AG08396 (cell line): ENCODE results near the gene HOXC4.

Experiments
- DNase-seq: peaks from one replicate; pipeline ENCODE4 v3.0.0; 2012; ENCODE audit warnings: low spot score, mixed read lengths

Gene HOXC4

DNA sequence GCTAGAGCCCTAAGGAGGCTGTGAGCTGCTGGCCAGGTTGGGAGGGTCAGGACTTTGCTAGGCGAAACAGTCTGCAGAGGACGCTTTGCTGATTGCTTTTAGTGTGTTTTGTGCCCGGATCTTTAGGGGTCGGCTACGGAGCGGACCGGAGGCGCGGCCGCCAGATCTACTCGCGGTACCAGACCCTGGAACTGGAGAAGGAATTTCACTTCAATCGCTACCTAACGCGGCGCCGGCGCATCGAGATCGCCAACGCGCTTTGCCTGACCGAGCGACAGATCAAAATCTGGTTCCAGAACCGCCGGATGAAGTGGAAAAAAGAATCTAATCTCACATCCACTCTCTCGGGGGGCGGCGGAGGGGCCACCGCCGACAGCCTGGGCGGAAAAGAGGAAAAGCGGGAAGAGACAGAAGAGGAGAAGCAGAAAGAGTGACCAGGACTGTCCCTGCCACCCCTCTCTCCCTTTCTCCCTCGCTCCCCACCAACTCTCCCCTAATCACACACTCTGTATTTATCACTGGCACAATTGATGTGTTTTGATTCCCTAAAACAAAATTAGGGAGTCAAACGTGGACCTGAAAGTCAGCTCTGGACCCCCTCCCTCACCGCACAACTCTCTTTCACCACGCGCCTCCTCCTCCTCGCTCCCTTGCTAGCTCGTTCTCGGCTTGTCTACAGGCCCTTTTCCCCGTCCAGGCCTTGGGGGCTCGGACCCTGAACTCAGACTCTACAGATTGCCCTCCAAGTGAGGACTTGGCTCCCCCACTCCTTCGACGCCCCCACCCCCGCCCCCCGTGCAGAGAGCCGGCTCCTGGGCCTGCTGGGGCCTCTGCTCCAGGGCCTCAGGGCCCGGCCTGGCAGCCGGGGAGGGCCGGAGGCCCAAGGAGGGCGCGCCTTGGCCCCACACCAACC lies 23.9 kb upstream of the HOXC4 start:
- DNase-seq: no peak

DNA sequence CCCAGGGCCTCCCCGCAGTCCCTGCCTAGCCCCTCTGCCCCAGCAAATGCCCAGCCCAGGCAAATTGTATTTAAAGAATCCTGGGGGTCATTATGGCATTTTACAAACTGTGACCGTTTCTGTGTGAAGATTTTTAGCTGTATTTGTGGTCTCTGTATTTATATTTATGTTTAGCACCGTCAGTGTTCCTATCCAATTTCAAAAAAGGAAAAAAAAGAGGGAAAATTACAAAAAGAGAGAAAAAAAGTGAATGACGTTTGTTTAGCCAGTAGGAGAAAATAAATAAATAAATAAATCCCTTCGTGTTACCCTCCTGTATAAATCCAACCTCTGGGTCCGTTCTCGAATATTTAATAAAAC lies 23.2 kb upstream of the HOXC4 start:
- no peak for DNase-seq

DNA sequence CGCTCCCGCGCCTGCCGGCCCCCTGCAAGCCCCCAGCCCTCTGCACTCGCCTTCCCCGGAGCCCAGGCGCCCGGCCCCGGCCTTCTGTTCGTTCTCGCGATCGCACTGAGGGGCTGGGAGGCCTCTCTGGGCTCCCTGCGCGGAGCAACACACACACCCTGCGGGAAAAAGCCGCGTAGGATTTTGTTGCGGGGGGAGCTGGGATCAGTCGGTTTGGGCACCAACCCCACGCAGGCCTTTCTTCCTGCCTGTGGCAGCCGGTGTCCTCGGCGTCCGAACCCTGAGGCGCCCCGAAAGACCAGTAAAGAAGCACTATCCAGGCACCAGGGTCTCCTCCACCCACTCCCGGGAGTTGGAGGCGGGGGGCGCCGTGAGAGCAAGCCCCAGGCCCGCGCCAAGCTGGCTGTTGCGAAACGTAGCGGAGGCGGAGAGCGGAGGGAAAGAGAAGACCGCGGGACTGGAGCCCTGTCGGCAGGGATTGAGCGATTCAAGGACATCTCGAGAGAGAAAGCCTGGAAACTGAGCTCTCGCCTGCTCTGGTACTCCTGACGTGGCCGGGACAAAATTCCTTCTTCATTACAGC lies 22.7 kb upstream of the HOXC4 start:
- no peak for DNase-seq

DNA sequence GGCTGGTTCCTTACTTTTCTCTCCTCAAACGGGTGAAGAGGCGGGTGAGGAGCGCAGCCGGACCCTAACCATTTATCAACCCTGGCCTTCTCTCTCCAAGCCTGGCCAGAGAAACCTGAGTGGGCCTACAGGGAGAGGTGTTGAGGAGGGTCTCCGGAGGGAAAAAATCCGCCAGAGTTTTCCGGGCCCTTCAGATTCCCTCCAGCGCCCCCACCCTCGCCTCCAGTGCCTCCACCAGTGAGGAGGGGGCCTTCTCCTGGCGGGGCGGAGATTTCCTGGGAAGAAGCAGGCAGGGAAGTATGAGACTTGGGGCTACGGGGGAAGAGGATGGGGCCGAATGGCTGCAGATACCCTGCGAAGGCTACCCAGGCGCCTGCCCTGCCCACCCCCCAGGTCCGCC lies 22.2 kb upstream of the HOXC4 start:
- DNase-seq: no peak

DNA sequence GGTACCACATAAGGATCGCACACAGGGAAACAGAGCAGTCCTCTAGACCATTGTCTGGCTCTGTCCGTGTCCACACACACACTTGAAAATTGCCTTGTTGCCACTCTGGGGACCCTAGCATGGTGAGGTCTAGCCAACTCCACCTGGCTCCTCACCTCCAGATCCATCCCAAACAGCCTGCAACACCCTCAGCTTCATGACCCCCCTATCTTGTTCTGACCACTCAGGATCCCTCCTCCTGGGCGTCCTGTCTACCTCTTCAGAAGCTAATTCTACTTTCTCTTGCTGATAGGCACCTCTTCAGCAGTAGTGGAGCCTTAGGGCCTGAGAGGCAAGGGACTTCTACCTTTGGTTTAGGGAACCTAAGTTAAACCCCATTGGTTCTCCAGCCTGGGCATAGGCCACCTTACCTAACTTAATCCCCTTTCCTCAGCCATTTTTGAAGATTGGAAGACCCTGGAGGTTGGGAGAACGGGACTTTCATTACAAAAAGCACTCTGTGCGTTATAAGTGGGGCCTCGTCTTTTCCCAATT lies 21.5 kb upstream of the HOXC4 start:
- DNase-seq: no peak

DNA sequence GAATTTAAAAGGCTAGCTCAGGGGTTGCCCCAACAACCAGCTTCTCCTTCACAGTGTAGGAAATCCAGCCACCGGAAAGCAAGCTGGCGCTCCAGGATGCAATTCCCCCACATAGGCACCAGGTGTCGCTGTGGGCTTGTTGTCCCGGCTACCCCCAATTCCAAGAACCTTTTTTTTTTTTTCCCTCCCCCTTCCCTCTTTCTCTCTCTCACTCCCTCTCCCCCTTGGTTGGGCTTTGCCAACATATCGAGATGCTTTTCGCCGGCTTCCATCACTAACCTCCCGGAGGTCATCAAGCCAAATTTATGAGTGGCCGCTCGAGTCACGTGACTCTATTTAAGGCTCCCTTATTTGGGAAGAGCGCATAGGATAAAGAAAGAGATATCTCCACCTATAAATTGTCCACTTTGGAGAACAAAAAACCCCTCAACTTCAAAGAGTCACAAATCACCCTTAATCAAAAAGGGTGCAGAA lies 21.0 kb upstream of the HOXC4 start, which contains the start of gene HOXC5:
TSS of gene HOXC5 (plus strand) at position 424 of the 474 bp plus-strand sequence. CDS start 73 bp downstream, outside the sequence.
- DNase-seq: peak; percentile 93

DNA sequence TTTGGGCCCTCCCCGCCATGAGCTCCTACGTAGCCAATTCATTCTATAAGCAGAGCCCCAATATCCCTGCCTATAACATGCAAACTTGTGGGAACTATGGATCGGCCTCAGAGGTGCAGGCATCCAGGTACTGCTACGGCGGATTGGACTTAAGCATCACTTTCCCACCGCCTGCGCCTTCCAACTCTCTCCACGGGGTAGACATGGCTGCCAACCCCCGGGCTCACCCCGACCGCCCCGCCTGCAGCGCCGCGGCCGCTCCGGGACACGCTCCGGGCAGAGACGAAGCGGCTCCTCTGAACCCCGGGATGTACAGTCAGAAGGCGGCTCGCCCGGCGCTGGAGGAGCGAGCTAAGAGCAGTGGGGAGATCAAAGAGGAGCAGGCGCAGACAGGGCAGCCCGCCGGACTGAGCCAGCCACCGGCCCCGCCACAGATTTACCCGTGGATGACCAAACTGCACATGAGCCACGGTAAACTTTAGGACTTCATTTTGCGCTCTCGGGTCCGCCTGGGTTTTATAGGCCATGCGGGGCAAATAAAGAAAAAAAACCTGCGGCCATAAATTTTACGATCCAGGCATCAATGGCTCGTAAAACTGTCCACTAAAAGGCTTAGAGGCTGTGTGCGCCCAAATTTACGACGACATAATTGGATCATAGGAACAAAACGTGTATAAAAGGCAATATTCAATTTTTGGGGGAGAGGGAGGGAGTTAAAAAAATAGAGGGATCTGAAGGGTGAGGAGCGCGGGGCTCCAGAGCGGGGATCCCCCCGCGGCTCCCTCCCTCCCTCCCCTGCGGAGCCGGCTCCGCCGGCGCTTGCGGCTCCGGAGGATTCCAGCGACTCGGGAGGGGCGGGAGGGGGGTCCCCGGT lies 20.3 kb upstream of the HOXC4 start:
- DNase-seq: peak; percentile 70

DNA sequence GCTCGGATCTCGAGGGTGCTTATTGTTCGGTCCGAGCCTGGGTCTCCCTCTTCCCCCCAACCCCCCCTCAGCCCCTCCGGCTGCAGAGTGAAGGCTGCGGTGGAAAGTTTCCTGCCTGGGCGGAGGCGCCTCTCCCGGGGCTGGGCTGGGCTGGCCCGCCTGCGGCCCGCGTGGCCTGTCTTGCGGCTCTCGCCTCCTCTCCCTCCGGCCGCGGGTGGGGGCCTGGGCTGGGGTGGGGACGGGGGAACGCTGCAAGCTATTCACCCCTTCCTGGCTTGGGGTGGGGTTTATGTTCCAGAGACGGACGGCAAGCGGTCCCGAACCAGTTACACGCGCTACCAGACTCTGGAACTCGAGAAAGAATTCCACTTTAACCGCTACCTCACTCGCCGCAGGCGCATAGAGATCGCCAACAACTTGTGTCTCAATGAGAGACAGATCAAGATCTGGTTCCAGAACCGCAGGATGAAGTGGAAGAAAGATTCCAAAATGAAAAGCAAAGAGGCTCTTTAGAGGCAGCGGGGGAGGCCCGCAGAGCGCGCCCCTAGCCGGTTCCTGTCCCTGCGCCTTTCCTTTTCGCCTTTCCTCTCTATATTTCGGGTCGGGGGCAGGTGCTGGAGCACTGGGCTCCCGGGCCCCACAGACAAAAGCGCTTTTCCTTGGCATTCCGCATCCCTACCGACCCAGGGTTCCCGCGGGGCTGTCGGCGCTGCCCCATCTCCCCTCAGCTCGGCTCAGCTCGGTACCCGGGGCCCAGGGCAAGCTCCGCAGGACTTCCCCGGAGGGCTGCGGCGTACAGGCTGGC lies 19.5 kb upstream of the HOXC4 start:
- DNase-seq: no peak

DNA sequence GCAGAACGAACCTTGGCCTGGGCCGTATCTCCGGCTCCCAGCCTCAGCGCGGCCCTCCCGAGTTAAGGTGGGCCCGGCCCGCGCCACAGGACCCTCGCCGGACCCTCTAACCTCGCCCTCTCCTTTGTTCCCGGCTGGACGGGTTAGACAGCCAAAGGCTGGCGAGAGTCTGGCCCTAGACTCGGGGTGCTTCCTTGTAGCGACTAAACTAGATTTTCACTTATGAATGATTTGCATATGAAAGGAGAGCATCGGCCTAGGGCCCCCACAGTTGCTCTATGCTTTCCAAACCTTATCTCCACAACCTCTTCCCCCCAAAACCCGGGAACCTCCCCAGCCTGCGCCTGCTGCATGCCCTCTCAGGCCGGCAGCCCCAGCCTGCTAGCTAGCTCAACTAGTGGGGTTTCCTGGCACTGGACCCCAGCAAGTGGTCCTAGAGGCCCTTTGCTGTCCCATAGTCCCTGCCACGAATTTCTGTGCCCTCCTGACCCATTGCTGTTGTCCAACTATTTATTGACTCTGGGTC lies 18.8 kb upstream of the HOXC4 start:
- no peak for DNase-seq

DNA sequence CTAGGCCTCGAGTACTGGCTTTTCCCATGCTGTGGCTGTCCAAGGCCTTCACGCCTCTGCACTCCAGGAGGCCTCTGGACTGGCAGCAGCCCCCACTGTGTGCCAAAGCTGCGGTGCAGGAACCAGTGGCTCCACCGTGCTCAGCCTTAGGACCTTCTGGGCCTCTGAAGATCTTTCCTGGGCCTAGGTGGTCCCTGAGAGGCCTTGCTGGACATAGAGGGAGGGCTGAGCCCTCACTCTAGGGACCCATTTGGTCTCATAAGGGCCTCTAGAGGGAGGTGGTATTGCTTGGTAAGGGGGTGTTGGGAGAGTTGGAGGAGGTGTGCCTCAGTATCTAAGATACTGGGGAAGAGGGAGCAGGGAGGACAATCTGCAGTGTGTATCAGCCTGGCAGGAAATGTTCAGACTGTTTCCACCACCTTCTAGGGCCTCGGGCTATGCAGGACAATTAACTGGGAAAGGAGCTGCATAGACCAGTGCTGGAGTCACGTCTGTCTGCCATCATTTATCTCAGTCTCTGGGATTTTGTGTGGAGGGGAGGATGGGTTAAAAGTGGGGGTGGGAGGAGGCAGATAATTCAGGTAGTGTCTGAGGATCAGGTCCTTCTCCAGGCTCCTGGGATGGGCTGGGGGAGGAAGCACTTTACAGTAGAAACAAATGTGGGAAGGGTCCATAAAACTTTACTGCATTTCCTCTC lies 17.9 kb upstream of the HOXC4 start:
- no peak for DNase-seq

DNA sequence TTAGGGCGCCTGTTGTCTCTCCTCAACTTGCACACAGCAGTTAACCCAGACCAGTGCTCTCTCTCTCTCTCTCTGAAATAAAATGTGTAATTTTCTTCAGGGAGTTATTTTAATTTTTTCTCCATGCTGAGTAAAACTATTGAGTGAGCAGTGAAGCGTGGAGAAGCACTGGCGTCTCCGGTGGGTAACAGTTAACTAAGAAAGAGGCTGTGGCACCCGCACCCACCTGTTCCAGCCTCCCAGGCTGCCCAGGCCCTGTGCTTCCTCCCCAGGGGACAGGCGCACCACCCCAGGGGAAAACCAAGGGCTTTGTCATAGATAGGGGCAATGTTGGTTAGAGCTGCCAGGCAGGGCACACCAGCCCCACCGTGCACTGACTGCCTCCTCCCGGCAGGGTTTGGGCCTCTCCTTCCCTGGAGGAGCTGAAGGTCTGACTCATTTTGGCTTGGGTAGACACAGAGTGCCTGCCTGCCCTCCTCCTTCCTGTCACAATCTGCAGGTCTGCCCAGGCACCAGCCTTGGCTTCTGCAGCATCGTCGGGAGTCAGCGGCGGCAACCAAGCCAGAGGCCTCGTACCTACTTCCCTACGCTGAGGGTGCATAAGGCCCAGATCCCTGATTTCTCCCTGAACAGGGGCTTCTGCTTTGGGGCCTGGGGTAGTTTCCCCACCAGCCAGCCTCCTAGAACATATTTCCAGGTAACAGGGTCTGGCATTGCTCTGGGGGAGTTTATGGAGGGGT lies 16.8 kb upstream of the HOXC4 start:
- no peak for DNase-seq

DNA sequence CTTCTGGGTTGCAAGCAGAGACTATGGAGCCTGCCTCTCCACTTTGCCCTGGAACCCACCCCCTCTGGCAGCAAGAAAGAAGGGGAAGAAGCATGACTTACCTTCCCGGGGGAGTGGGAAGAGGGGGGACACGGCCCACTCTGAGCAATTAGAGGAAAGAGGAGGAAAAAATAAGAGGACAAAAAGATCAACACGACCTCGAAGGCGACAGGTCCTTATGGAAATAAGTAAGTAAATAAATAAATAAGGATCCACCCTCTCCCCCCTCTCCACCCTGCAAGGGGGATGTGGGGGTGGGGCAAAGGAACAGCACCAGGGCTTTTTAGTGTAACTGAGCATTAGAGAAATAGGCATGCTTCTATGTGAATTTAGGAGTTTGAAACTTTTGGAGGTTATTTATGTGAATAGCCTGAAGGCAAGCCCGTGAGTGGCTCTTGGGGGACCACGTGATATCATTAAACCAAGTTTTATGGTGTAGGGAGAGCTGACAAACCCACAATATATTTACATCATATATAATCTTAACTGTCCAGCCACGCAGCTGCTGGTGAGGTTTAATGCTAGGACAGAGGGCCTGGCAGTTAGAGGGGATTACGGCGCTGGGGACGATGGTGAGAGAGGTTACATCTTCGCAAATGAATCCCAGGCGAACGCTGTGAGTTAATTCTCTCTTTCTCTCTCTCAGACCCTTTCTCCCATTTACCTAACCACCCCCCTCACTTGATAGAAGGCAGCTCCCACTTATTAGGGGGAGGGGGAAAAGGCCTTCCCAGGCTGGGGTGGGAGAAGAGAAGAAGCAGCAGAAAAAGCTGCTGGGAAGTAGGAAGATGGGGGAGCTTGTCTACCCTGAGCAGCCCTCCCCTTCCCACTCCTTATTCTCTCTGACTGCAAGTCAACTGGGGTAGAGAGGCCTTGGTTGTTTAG lies 16.0 kb upstream of the HOXC4 start:
- DNase-seq: no peak

DNA sequence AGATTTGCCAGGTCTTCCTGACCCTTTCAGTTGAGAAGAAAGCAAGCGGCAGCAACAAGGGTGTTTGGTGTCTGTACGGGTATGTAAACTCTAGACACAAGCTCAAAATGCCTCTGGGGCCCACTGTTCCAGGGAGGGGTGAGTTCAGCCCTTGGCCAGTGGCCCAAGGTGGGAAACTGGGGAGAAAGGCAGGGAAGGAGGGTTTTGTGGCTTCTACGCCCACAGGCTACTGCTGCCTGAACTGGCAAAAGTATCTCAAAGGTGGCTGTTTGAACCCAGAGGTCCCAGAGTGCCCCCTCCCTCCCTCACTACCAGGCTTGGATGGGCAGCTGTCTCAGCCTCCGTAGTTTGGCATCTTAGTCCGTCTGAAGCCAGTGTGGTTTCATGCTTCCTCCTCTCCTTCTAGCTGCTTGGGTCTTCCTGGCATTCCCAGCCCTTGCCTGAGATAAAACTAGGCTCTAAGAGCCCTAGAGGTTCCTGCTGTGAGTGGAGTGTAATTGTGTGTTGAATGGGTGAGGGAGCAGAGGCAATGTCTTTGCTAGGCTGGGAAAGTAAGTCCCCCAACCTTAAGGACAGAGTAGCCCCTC lies 15.3 kb upstream of the HOXC4 start:
- DNase-seq: no peak

DNA sequence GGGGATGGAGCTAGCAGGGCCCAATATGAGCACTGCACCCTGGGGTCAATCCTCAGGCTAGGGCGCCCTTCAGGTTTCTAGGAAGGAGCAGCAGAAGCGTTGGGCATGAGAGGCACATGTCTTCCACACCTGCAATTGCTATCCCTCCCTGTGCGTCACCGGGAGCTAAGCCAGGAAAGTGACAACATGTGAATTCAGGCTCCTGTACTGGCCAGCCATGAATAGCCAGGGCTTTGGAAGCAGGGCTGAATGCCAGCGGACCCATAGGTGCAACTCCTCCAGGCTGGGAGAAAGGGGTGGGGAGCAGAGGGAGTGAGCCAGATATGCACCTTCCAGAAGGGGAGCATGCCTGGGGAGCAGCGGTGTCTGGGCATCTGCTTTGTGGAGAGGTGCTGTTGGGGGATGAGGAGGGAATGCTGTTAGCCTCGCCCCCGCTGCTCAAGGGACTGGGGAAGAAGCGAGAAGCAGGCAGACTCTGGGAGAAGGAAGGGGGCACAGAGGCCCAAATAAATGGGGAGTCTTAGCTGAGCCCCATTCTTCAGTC lies 14.7 kb upstream of the HOXC4 start:
- DNase-seq: no peak

DNA sequence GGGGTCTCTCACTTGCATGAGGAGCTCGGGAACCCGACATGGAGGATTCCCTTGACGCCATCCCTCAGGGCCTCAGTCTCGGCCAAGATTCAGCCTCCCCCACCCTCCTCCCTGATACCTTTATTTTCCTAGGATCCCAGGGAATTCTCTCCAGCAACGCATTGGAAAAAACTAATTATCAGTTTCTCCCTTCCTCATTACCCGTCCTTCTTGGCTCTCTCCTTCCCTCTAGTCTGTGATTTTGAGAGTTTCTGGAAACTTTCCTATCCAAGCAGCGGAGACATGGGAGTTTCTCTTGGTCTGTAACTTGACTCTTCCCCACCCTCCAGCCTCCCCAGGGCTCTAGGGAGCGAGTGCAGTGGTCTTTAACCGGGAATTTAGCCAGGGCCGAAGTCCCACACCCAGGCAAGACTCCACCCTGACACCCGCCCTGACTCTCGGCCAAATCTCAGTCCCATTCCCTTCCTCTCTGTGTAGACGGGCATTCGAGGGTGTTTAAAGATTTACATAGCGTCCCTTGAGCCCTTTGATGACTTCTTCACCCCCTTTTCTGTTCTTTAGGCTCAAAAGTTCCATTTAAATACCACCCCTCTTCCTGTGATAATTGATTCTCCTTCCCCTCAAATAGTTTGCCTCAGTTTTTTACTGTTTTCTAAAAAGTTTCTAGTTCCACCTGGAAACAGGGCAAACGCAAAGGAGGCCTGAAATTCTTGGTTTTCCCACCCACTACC lies 14.1 kb upstream of the HOXC4 start:
- no peak for DNase-seq

DNA sequence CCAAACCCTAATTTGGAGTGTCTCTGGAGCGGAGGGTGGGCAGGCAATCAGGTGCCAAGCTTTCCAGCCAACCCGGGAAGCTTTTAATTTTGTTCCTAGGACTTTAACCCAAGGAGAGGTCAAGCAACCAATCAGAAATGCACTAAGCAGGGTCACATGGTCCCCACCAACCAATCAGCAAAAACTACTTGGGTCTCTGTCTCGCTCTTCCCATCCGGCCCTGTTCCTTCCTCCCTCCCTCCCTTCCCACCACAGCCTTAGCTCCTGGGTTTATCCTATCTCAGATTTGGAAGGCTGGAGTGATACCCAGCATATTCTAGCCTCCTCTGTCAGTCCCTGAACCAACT lies 13.5 kb upstream of the HOXC4 start:
- DNase-seq: peak; percentile 69

DNA sequence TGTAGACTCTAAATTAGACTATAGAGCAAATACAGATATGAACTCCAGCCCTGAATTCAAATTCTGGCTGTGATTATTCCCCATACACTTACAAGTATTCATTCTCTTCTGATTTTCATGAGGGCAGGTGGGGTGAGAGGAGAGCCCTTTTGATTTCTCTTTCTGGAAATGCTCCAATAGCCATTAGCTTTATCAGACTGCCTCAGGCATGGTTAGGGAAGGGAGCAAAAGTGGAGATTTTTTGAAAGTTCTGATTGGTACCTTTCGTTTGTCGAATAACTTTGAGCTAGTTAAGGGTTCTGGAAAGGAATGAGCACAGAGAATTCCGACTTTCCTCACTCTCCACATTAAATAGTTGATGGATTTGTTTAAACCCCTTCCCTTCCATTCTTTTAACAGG lies 13.0 kb upstream of the HOXC4 start:
- no peak for DNase-seq
